CD1c-positive myeloid dendritic cell (primary cell): ENCODE measurements around the gene WRAP73.

ENCODE experiments used
- DNase-seq: peaks from one replicate; pipeline ENCODE4 v3.0.0-alpha.2; 2016; ENCODE audit errors: extremely low spot score

WRAP73 gene

DNA sequence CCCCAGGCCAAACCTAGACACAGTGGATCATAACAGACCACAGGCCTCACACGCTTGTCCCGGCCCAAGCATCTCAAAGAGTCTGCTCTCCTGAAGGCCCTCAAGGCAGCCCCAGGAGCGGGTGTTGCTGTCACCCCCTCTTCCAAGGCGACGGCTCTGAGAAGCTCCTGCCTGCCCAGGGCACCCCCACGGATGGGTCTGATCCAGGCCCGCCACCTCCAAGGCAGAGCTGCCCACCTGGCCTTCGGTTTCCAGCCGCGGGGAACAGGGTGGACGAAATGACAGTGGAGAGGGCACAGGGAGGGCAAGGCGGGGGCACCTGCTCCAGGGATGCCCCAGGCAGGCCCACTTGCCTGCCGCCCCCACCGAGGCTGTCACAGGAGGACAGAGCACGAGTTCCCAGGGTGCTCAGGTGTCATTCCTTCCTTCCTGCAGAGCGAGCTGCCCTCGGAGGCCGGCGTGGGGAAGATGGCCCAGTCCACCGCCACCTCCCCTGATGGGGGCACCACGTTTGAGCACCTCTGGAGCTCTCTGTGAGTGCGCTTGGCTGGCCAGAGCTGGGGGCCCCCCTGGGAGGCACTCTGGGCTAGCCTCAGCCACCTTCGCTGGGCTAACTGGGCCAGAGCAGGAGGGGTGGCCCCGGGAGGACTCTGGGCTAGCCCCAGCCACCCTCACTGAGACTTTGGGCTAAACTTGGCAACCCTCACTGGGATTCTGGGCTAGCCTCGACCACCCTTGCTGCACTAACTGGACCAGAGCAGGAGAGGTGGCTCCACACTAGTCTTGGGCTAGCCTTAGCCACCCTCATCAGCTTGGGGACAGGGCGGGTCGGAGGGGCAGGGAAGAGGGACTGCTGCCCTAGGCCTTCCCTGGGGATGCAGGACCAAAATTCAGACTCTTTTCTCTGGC, 32.2 kb upstream of the WRAP73 start:
- no peak for DNase-seq

DNA sequence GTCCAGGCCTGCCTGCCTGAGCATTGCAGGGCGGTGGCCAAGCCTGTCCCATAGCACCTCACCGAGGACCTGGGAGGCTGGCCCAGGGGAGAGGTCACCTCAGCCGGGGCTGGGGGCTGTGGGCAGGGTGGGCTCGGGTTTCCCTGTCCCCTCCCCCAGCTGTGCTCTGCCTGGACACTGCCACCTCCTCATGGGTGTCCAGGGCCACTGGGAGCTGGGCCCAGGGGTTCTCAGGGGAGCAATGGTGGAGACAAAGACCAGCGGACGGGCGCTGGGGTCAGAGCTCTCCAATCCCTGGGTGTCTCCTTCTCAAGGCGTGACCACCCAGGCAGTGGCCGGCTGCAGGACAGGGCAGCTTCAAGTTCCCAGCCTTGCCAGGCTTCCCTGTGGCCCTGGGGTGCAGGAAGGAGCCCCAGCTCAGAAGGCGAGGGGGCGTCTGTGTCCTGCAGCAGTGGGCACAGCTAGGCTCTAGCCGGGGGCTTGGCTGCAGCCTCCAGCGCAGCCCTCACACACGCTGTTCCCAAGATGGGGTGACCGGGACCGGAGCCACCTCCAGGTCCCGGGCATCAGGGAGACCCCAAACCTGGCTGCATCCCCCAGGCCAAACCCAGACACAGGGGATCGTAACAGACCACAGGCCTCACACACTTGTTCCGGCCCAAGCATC, 31.5 kb upstream of the WRAP73 start:
- no peak for DNase-seq

DNA sequence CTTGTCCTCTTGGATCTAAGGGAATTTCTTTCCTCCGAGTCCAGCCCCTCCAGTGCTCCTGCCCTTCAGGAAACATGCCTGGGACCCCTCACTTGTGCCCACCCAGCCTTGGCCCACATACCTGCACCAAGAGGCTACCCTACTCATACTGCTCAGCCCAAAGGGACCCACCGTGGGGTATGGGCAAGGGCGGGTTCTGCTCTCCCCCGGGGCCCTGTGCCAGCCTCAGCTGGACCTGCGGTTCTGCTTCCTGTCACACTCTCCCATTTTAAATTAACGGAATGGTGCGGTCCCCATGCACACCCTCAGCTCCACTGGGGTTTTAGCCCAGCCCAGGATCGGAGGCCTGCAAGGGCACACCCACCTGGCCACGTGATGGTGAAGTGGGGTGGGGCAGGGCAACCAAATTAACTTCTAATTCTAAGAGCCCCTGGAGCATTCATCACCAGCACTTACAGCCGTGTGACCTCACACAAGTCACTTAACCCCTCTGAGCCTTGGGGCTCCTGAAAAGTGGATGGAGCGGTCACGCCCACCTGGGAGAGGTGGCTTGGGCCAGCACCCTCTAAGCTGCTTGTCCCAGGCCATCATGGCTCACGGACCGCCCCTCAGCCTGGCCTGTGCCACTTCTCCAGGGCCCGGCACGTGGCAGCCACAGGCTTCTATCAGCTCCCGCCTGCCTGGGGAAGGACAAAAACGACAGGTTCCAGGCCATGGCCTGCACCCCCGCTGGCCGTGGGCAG, 30.8 kb upstream of the WRAP73 start:
- no peak for DNase-seq

DNA sequence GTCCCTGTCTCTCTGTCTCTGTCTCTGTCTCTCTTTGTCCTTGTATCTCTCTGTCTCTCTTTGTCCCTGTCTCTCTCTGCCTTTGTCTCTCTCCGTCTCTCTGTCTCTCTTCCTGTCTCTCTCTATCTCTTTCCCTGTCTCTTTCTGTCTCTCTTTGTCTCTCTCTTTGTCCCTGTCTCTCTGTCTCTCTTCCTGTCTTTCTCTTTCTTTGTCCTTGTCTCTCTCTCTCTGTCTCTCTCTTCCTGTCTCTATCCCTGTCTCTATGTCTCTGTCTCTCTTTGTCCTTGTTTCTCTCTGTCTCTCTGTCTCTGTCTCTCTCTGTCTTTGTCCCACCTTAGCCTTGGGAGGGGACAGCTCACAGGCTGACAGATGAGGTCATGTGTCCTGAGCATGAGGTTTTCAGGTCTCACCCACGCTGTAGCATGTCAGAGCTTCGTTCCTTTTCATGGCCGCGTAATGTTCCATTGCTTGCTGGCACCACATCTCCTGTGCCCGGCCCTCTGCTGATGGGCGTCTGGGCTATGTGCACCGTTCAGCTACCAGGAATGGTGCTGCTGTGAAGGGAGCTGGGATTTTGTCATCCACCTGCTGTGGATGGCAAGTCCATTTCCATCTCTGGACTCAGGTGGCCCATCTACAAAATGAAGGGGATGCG, 30.0 kb upstream of the WRAP73 start:
- no peak for DNase-seq

DNA sequence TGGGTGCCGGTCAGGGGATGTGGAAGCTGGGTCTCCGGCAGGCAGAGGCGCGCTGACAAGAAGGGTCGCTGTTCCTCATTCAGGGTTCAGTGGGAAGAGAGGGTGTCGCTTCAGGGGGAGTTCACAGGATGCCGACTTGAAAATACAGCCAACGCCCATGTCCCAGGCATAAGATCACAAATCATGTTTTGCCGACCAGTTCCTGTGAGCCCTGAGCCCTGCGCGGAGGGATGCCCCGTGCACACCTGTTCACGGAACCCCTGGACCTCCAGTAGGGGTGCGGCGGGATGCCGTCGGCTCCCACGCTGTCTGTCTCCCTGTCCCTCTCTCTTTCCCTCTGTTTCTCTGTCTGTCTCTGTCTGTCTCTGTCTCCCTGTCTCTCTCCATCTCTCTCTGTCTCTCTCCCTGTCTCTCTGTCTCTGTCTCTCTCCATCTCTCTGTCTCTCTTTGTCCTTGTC, 29.2 kb upstream of the WRAP73 start:
- DNase-seq: peak; percentile 61

DNA sequence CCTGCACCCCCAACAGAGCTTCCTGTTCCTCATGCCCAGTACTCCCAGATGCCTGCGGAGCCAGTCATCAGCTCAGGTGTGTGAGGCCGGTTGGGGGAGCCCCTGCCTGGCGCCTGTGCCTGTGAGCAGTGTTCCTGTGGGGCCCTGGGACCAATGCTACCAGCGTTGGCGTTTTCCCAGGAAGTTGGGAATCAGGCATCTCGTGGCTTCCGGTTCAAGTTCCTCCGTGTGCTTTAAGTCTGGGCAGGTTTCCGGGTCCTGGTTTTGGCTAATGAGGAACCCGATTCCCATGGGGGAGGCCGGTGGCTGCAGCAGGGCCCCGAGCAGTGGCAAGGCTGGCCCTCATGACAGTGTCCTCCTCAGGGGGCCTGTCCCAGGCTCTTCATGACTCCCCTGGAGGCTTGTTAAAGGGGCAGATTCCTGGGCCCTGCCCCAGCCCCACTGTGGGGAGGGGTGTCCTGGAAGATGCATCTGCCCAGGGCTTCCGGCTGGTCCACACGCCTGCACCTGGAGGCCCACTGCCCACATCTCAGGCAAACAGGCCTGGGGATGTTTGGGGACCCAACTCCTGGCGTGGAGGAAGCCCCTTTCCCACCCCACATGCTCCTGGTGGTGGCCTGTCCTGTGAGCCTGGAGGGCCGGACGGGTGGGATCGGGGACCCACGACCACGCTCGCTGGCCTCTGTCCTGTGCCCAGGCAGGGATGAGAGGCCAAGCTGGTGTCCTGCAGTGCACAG, 28.6 kb upstream of the WRAP73 start:
- peak; percentile 38 for DNase-seq

DNA sequence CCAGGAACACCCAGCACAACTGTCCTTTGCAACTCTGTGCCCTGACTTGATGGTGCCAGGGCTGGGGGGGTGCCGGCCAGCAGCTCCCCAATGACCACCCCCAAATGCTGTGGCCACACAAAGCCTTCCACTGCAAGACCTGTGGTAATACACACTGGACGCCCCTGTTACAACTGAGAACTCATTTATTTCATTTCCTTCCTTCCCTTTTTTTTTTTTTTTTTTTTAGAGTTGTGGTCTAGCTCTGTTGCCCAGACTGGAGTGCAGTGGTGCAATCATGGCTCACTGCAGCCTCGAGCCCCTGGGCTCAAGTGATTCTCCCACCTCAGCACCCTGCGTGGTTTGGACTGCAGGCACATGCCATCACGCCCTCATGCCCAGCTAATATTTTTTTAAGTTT, 27.6 kb upstream of the WRAP73 start:
- DNase-seq: peak; percentile 34

DNA sequence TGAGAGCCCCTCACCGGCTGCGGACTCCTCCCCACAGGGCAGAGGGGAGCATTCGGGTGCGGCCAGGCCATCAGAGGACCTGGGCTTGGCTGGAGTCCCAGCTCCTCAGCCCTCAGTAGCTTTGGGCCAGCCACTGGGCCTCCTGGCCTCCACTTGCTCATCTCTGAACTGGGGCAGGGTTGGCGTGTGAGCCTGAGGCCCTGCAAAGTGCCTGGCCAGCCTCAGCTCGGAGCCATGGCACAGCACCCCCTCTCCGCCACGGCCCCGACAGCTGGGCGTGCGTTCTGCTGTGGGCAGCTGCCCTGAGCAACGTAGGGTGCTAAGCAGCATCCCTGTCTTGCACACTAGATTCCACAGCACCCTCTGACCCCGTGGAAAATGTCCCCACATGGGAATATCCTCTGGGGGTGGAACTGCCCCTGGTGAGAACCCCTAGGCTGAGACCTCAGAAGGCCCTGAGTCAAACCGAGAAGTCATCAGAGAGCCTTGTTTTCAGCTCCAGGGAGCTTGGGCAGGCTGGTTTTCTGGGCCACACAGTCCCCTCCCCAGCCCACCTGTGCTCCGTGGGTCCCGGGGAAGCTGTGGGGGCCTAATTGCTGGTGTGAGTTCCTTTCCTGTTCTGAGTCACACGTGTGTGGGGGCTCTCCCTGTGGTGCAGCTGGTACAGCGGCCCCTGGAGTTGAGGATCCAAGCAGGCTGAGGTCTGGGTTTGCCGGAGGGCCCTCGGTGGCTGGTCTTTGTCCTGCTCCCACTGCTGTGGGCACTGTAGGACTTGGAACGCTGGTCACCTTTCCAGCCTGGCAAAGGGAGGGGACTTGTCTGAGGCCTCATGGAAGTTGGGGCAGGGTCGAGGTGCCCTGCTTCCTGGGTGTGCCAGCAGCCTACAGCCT, 26.9 kb upstream of the WRAP73 start:
- DNase-seq: peak; percentile 23

DNA sequence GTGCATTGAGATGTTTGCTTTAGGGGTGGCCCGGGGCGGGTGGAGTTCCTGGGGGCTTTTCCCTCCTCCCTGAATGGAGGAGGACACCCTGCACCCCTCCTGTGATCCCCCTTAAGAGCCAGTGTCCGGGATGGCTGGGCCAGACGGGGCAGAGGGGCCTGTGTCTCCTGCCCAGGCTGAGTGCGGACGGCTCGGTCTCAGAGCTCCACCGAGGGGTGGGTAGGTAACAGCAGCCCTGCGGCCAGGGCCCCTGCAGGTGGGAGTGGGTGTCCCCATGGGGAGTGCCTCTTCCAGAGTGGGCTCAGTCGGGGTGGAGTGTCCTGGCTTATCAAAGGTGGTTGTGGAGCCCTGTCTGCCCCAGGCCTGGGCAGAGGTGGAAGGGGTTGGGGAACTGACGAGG, 25.5 kb upstream of the WRAP73 start:
- DNase-seq: no peak

DNA sequence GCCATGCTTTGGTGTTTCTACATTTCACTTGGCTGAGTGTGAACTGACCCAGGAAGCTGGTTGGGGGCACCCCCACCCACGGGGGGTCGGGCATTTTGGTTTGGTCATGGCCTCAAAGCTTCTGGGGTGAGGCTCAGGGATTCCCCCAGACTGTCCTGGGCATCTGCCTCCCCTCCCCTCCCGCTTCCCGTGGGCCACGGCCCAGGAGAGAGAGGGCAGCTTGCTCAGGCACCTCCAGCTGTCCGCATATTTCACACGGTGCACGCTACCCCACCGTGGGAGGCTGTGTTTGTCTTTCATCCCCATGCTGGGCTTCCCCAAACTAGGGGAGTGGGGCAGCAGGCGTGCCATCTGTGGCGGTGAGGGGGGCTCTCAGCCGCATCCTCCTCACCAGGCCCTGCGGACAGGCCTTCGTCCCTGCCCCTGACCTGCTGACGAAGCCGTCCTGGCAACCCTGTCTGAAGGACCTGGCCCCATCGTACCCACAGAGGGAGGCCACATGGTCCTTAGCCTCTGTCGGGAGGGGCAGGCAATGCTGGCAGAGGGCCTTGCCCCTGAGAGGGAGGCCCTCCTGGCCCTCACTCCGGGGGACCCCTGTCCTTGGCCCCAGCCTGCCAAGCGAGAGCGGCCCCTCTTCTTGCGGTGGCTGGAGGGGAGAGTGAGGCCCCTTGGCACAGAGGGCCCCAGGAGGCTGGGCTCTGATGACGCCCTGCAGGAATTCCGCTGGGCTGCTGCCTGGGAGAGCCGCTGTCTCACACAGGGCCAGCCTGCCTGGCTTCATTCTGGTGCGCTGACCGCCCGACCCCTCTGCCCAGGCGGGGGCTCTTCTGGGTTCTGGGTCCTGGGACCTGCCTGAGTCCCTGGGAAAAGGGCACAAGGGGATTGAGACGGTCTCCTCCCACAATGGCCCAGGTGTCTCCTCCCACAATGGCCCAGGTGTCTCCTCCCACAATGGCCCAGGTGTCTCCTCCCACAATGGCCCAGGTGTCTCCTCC, 24.5 kb upstream of the WRAP73 start:
- DNase-seq: no peak

DNA sequence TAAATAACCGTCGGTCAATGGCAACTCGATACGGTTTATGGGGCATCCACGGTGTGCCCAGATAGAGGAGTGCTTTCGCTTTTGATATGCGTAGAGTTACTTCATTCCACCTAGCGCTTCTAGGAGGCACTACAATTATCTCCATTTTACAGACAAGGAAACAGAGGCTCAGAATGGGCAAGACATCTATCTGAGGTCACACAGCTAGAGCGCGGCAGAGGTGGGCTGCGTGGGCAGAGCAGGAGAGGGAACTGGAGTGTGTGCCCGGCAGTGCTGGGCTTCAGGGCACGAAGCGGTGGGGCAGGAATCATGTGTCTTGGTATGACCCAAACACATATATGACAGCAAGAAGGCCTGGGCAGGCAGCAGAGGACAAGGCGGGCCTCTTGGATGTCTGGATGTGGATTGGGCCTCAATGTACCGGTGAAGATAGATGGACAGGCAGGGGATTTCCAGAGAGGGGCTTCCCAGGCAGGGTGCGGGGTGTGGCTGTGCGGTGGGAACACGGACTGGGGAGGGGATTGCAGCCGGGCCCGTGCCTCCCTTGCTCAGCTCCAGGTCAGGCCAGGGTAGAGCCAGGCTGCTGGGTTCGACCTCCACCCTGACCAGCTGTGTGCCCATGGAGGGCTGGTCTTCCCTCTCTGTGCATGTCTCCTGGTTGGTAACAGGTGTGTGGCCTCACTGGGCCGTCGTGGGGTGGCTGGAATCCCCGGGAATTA, 23.6 kb upstream of the WRAP73 start:
- no peak for DNase-seq

DNA sequence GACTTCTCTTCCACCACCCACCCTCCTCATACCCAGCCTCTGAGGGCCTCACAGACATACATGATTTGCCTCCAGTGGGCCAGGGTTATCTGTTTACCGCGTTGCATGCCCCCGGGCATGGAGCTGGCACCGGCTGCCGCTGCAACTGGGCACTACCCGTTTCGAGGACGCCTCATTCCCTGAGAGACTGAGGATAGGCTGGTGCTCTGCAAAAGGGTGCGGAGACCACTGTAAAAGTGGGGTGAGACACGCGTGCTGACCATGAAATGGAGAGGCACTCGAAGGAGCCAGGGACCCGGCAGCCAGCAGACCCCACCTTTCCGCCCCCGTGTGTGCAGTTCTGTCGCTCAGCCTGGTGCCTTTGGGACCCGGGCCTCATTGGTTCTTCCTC, 23.1 kb upstream of the WRAP73 start:
- DNase-seq: no peak

DNA sequence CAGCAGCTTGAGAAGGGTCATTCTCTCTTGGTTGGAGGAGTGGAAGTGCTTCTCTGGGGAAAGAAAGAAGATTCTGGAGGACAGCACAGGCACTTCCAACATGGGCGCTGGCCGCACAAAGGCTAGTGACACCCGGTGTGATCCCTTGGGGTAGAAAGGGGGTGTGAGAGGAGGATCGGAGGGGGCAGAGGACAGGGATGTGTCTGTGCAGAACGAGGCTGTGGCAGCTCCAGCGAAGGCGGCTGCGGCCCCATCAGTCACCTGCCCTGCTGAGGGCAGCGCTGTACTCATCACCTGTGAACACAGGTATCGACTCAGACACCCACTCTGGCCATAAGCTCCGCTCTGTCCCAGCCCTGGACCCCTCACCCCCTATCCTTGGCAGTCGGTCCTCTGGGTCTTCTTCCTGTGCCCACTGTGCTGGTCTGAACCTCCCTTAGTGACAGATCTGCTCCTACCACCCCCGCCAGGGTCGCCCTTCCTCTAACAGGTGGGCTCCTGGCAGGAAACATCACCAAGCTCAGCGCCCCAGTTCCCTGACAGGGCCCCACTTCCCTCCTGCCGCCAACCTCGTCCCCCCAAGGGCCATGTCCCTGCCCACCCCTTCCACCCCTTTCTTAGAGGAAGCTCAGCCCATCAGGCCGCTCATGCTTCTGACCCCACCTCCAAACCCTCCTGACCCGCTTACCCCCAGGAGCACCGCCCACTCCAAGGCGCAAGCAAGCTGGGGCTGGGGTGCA, 22.5 kb upstream of the WRAP73 start:
- no peak for DNase-seq

DNA sequence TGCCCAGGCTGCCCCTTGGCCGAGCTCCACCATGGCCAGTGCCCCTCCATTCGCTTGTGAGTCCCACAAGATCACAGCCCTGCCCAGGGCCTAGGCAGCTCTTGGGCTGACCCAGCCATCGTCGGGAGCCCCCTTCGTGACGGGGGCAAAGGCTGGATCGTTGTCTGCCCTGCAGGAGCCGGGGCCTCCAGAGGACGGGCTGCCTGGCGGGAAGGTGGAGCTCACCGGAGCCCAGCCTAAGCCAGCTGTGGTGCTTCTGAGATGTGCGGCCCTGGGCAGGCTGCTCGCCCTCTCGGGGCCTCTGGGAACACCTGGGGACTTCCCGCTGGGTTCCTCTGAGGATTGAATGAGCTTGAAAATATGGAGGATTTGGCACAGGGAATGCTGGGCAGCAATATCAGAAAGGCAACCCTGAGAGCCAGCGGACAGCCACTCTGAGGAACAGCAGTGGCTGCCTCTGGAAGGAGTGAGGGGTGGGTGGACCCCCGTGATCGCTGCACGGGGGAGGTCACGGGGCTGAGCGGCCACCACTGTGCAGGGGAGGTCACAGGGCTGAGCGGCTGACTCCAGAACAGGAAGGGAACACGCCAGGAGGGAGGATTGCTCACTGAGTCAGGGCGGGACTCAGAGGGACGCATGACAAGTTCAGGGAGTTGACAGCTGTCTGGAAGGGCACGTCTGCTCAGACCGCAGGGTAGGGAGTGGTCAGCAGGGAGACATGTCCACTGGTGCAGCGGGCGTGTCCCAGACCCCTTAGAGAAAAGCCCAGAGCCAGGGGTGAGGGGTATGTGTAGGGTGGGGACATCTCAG, 21.7 kb upstream of the WRAP73 start:
- no peak for DNase-seq

DNA sequence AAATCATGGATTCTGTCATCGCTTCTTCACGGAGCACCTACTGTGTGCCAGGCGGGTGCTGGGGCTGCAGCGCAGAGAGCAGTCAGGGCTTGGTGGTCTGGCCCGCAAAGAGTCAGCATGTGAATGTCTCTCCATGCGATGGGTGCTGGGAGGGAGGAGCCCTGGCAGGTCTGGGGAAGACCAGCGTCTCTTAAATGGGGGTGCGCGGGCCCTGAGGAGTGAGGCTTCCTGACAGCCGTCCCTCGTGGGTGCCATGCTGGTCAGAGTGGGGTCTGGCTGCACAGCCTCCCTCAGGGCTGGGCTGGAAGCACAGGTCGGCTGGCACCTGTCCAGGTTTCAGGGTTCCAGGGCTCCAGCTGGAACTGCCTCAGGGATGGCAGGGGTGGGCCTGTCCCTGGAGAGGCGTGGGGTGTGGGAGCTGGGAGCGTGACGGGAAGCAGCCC, 20.9 kb upstream of the WRAP73 start:
- no peak for DNase-seq

DNA sequence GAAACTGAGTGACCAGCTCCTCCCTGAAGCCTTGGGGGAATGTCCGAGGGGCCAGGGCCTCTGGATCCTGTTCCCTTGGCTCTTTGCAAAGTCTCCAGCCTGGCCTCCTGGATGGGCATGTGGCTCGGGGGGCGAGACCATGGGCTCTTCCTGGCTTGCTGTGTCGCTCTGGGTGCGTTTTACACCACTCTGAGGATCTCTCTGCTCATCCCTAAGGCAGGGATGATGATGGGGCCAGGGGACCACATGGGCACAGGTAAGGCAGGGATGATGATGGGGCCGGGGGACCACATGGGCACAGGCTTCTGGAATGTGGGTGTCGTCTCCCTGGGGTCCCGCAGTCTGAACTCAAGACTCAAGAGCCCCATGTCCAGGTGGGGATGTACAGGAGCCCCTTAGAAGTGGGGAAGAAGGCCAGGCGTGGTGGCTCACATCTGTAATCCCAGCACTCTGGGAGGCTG, 20.1 kb upstream of the WRAP73 start:
- DNase-seq: no peak

DNA sequence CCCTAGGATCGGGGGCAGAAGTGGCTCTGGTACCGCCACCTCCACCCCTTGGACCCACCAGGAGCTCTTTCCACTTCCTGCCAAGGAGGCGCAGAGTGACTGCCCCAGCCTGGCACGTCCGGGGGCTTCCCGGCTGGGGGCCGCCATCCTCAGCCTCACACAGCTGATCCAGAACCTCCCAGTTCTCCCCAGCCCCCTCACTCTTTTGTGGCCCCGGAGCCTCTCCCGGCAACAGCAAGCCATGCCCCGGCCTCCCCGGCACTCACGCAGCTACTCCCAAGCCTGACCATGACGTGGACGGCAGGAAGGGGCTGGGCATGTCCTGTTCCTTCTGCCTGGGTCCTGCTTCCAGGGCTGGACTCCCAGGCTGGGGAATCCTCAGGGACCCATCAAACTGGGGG, 19.5 kb upstream of the WRAP73 start:
- no peak for DNase-seq
